ENCODE results near the gene RNF224. TPM values are rescaled to one million over a fixed set of nuclear protein-coding genes. Genes with fewer than 3 reads are reported as not detected.

The RNF224 gene
- total RNA-seq, 1 experiment from 2014 or later: 0.37 TPM

- peak; percentile 91 for DNase-seq
- H3K9ac ChIP-seq (ENCODE audit: low read length): peak within 1 kb of the TSS; percentile 90
- H4K20me1 ChIP-seq (ENCODE audit: insufficient read depth, low read depth, low read length): peaks cover 3% of the 10 kb centered on the region; the same call in 1 of the 2 replicates
- H3K27me3 ChIP-seq (ENCODE audit: low read length): no peaks in the 10 kb centered on the region
- H3K36me3 ChIP-seq (ENCODE audit: insufficient read depth, low read length): peaks cover 2% of the 10 kb centered on the region; the same call in 1 of the 2 replicates
- H2AFZ ChIP-seq (ENCODE audit: low read length): no peak within 1 kb of the TSS
- H3K9me2 ChIP-seq (replicated peaks; ENCODE audit: insufficient read depth, low read length): no peaks in the 10 kb centered on the region
- H3K4me3 ChIP-seq (ENCODE audit: low read length): peak within 1 kb of the TSS; percentile 77
- peak within 1 kb of the TSS; percentile 84 for H3K4me2 ChIP-seq (ENCODE audit: low read depth, low read length, poor library complexity, severe bottlenecking)
- no peaks in the 10 kb centered on the region for H3K79me2 ChIP-seq (ENCODE audit: low read length)
- H3K27ac ChIP-seq (ENCODE audit: low read length): peak within 1 kb of the TSS; percentile 94
- no peaks in the 10 kb centered on the region for H3K9me3 ChIP-seq (ENCODE audit: low read length)
- H3K4me1 ChIP-seq (ENCODE audit: low read length): peaks cover 59% of the 10 kb centered on the region
These were observed 50.2 kb downstream of the RNF224 start, which contains the start of gene TOR4A for GRCh38 chr9:137277329-137278041. TOR4A (plus strand) TSS chr9:137277726; CDS start chr9:137278690, 964 bp downstream.

GRCh38 chr9:137278061-137278701, 50.9 kb downstream of the RNF224 start:
- peaks cover 59% of the 10 kb centered on the region for H3K4me1 ChIP-seq (ENCODE audit: low read length)
- peak overlapping the region; percentile 90 for H3K9ac ChIP-seq (ENCODE audit: low read length)
- no peak overlapping the region for H2AFZ ChIP-seq (ENCODE audit: low read length)
- peak overlapping the region; percentile 77 for H3K4me3 ChIP-seq (ENCODE audit: low read length)
- peaks cover 3% of the 10 kb centered on the region; the same call in 1 of the 2 replicates for H4K20me1 ChIP-seq (ENCODE audit: insufficient read depth, low read depth, low read length)
- no peaks in the 10 kb centered on the region for H3K9me3 ChIP-seq (ENCODE audit: low read length)
- no peaks in the 10 kb centered on the region for H3K9me2 ChIP-seq (replicated peaks; ENCODE audit: insufficient read depth, low read length)
- H3K36me3 ChIP-seq (ENCODE audit: insufficient read depth, low read length): peaks cover 4% of the 10 kb centered on the region; the same call in 1 of the 2 replicates
- H3K4me2 ChIP-seq (ENCODE audit: low read depth, low read length, poor library complexity, severe bottlenecking): peak overlapping the region; percentile 84
- H3K27ac ChIP-seq (ENCODE audit: low read length): peak overlapping the region; percentile 94
- no peaks in the 10 kb centered on the region for H3K27me3 ChIP-seq (ENCODE audit: low read length)
- H3K79me2 ChIP-seq (ENCODE audit: low read length): no peaks in the 10 kb centered on the region
- DNase-seq: peak; percentile 78

Other genes starting within 250 kb of the RNF224 start
- gene PTGDS, start 250.0 kb upstream of the RNF224 start, total RNA-seq (2014; rRNA removed; shearing (Covaris generic); ENCODE audit: low replicate concordance): not detected in 2 replicates
- gene LCNL1, start 244.5 kb upstream of the RNF224 start, total RNA-seq (2014; rRNA removed; shearing (Covaris generic); ENCODE audit: low replicate concordance): not detected in 2 replicates
- gene PAXX, start 235.1 kb upstream of the RNF224 start, total RNA-seq (2014; rRNA removed; shearing (Covaris generic); ENCODE audit: low replicate concordance): 20.1 and 62.6 TPM in 2 replicates
- not detected in 2 replicates for gene CLIC3, start 230.9 kb upstream of the RNF224 start, total RNA-seq (2014; rRNA removed; shearing (Covaris generic); ENCODE audit: low replicate concordance)
- gene ABCA2, start 199.3 kb upstream of the RNF224 start, total RNA-seq (2014; rRNA removed; shearing (Covaris generic); ENCODE audit: low replicate concordance): 2.4 and 6.4 TPM in 2 replicates
- not detected in 2 replicates for gene FUT7, start 195.4 kb upstream of the RNF224 start, total RNA-seq (2014; rRNA removed; shearing (Covaris generic); ENCODE audit: low replicate concordance)
- gene NPDC1, start 181.3 kb upstream of the RNF224 start, total RNA-seq (2014; rRNA removed; shearing (Covaris generic); ENCODE audit: low replicate concordance): not detected in 2 replicates
- gene ENTPD2, start 173.4 kb upstream of the RNF224 start, total RNA-seq (2014; rRNA removed; shearing (Covaris generic); ENCODE audit: low replicate concordance): not detected in 2 replicates
- 18.6 and 53.2 TPM in 2 replicates for gene SAPCD2, start 156.9 kb upstream of the RNF224 start, total RNA-seq (2014; rRNA removed; shearing (Covaris generic); ENCODE audit: low replicate concordance)
- 15.1 and 26.2 TPM in 2 replicates for gene UAP1L1, start 150.0 kb upstream of the RNF224 start, total RNA-seq (2014; rRNA removed; shearing (Covaris generic); ENCODE audit: low replicate concordance)
- 28.9 and 58.1 TPM in 2 replicates for gene MAN1B1, start 140.5 kb upstream of the RNF224 start, total RNA-seq (2014; rRNA removed; shearing (Covaris generic); ENCODE audit: low replicate concordance)
- gene DPP7, start 112.8 kb upstream of the RNF224 start, total RNA-seq (2014; rRNA removed; shearing (Covaris generic); ENCODE audit: low replicate concordance): 114 and 237 TPM in 2 replicates
- gene GRIN1, start 88.3 kb upstream of the RNF224 start, total RNA-seq (2014; rRNA removed; shearing (Covaris generic); ENCODE audit: low replicate concordance): not detected in 2 replicates
- gene LRRC26, start 57.5 kb upstream of the RNF224 start, total RNA-seq (2014; rRNA removed; shearing (Covaris generic); ENCODE audit: low replicate concordance): not detected in 2 replicates
- not detected in 2 replicates for gene TMEM210, start 55.4 kb upstream of the RNF224 start, total RNA-seq (2014; rRNA removed; shearing (Covaris generic); ENCODE audit: low replicate concordance)
- 16.8 and 28.0 TPM in 2 replicates for gene ANAPC2, start 38.9 kb upstream of the RNF224 start, total RNA-seq (2014; rRNA removed; shearing (Covaris generic); ENCODE audit: low replicate concordance)
- gene SSNA1, start 38.8 kb upstream of the RNF224 start, total RNA-seq (2014; rRNA removed; shearing (Covaris generic); ENCODE audit: low replicate concordance): 48.9 and 101 TPM in 2 replicates
- gene TPRN, start 26.8 kb upstream of the RNF224 start, total RNA-seq (2014; rRNA removed; shearing (Covaris generic); ENCODE audit: low replicate concordance): 5.7 and 15.2 TPM in 2 replicates
- gene TMEM203, start 21.9 kb upstream of the RNF224 start, total RNA-seq (2014; rRNA removed; shearing (Covaris generic); ENCODE audit: low replicate concordance): 30.6 and 39.8 TPM in 2 replicates
- 7.8 and 13.1 TPM in 2 replicates for gene NDOR1, start 21.8 kb upstream of the RNF224 start, total RNA-seq (2014; rRNA removed; shearing (Covaris generic); ENCODE audit: low replicate concordance)
- 0.26 and 0.36 TPM in 2 replicates for gene RNF208, start 5.3 kb upstream of the RNF224 start, total RNA-seq (2014; rRNA removed; shearing (Covaris generic); ENCODE audit: low replicate concordance)
- gene CYSRT1, start 2.3 kb upstream of the RNF224 start, total RNA-seq (2014; rRNA removed; shearing (Covaris generic); ENCODE audit: low replicate concordance): 0.75 and 1.2 TPM in 2 replicates
- gene SLC34A3, start 3.4 kb downstream of the RNF224 start, total RNA-seq (2014; rRNA removed; shearing (Covaris generic); ENCODE audit: low replicate concordance): not detected in 2 replicates
- 97.1 and 152 TPM in 2 replicates for gene TUBB4B, start 13.8 kb downstream of the RNF224 start, total RNA-seq (2014; rRNA removed; shearing (Covaris generic); ENCODE audit: low replicate concordance)
- 0.61 and 0.86 TPM in 2 replicates for gene STPG3, start 23.8 kb downstream of the RNF224 start, total RNA-seq (2014; rRNA removed; shearing (Covaris generic); ENCODE audit: low replicate concordance)
- 17.8 and 42.7 TPM in 2 replicates for gene NELFB, start 27.8 kb downstream of the RNF224 start, total RNA-seq (2014; rRNA removed; shearing (Covaris generic); ENCODE audit: low replicate concordance)
- gene TOR4A, start 50.2 kb downstream of the RNF224 start, total RNA-seq (2014; rRNA removed; shearing (Covaris generic); ENCODE audit: low replicate concordance): 8.8 and 19.2 TPM in 2 replicates
- gene NRARP, start 74.8 kb downstream of the RNF224 start, total RNA-seq (2014; rRNA removed; shearing (Covaris generic); ENCODE audit: low replicate concordance): 1.4 and 1.8 TPM in 2 replicates
- gene EXD3, start 195.7 kb downstream of the RNF224 start, total RNA-seq (2014; rRNA removed; shearing (Covaris generic); ENCODE audit: low replicate concordance): 2.8 and 7.8 TPM in 2 replicates
- 0.51 TPM in 1 of 2 replicates, not detected in the other for gene NOXA1, start 195.9 kb downstream of the RNF224 start, total RNA-seq (2014; rRNA removed; shearing (Covaris generic); ENCODE audit: low replicate concordance)
- gene ENTPD8, start 213.9 kb downstream of the RNF224 start, total RNA-seq (2014; rRNA removed; shearing (Covaris generic); ENCODE audit: low replicate concordance): not detected in 2 replicates
- gene NSMF, start 231.8 kb downstream of the RNF224 start, total RNA-seq (2014; rRNA removed; shearing (Covaris generic); ENCODE audit: low replicate concordance): 36.4 and 55.4 TPM in 2 replicates

All from Karpas-422 (cell line).